GM19324 (cell line): ENCODE data around the gene STBD1.
"Not testable (repeated sequence)": the region's sequence is repeated elsewhere in the genome, so short reads cannot be mapped to it uniquely, and the experiment has no call there.

Source experiments
- ATAC-seq: cut with Tn5 transposase; IDR thresholded peaks from one replicate; pipeline ENCODE4 v1.9.1; 2021; ENCODE audit warnings: mild to moderate bottlenecking, moderate library complexity; ENCODE audit not compliant: unreplicated experiment, low FRiP score

Gene STBD1

DNA sequence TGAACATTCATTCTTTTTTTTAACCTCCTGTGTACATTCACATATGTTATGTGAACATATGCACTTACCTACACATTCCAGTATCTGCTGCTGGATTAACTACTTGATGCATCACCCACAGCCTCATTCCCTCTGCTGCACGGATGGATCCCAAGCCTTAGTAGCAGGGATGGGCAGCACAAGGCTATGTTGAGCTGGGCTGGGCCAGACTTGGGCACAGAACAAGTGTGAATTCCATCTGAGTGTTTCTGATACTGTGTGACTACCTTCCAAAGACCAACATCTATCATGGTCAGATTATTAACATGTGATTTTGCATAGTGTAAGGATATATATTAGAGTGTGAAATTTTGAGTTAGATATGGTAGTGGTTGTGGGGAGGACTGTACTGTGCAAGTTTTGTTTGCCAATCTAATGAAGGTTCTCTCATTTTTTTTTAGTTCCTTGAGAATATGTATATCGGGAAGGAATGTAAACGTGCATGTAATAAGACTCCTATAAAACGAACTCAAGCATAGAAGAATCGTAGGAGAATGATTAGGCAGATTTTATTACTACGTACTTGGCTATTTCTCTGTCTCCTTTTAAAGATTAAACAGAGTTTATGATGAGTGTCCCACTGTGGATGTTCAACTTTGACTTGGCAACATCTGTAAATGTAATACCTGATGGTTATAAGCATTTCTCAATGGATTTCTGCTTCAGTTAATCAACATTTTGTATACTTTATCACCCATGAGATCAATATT lies 23.4 kb upstream of the STBD1 start:
- no peak for ATAC-seq

DNA sequence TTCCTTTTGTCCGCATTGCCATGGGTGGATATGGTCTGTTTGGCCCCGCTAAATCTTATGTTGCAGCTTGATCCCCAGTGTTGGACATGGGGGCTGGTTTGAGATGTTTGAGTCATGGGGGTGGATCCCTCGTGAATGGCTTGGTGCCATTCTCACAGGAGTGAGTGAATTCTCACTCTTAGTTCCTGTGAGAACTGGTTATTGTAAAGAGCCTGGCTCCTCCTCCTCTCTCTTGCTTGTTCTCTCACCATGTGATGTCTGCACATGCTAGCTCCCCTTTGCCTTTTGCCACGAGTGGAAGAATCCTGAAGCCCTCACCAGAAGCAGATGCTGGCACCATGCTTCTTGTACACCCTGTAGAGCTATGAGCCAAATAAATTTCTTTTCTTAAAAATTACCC lies 22.6 kb upstream of the STBD1 start:
- ATAC-seq = no peak

DNA sequence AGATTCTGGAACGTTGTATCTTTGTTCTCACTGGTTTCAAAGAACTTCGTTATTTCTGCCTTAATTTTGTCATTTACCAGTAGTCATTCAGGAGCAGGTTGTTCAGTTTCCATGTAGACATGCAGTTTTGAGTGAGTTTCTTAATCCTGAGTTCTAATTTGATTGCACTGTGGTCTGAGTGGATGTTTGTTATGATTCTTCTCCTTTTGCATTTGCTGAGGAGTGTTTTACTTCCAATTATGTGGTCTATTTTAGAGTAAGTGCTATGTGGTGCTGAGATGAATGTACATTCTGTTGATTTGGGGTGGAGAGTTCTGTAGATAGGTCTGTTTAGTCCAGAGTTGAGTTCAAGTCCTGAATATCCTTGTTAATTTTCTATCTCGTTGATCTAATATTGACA lies 18.7 kb upstream of the STBD1 start:
- not testable (repeated sequence) for ATAC-seq

DNA sequence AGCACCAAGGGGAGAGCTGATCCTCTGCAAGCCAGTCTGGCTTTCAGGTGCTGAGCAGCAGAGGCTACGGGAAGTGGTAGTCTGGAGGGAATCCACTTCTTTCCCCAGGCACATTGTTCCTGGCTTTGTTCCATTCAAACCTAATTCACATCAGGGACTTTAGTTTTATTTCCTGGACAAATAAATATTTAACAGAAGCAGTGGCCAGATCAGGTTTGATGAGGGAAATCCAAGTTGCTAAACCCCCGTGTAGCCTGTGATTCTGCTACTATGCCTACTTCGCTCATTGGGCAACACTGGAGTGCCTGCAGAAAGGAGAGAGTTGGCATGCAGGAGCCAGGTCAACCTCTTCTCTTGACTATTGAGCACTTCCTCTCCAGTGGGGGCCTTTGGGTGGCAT lies 13.8 kb upstream of the STBD1 start:
- ATAC-seq = no peak

DNA sequence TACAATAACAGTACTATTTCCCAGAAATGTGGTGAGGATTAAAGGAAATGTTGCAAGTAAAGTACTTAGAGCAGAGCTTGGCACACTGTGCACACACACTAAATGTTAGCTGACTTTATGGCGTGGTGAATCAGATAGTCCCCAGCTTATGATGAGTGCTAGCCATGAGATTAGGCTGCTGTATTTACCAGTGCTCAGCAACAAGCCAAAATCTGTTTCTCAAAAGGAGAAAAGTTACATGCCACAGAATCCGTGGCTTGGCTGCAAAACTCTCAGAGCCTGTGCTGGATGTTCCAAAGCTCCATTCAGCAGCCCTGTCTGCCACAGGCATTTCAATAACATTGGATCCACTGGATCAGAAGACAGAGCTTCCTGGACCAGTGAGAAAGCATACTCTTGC lies 12.8 kb upstream of the STBD1 start:
- ATAC-seq = no peak

DNA sequence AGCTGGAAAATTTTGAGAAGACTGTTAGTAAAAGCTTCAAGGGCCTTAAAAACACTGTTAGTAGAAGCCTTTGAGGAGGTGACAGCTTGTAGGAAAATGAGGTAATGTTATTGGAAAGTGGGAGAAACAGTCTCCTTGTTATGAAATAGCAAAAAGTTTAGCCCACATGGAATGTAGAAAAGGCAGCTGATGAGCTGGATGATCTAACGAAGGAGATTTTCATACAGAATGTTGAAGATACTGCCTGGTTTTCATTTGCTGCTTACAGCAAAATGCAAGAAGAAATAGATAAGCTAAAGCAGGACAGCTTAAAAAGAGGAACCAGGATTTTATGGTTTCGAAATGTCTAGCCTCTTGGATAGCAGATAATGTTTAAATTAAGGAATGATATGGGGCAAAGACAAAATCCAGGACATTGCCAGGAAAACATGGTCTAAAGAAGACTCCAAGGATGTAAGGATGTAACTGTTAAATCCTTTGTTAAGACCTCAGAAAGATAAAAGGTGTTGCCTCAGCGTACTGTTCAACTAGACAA lies 10.2 kb upstream of the STBD1 start:
- ATAC-seq = no peak

DNA sequence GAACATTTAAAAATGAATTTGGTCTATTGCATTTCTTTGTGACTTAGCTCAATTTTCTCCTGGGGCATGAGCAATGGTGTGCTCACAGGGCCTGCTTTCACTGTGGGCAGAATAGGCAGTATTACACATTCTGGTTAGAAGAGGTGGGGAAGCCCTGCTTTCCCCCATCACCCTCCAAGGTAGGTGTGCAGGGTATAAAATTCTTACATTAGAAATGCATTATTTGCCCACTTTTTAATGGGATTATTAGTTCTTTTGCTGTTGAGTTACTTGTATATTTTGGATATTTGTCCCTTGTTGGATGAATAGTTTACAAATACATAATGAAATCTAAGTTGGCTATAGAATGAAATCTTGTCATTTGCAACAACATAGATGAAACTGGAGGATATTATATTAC lies 8.3 kb upstream of the STBD1 start:
- no peak for ATAC-seq

DNA sequence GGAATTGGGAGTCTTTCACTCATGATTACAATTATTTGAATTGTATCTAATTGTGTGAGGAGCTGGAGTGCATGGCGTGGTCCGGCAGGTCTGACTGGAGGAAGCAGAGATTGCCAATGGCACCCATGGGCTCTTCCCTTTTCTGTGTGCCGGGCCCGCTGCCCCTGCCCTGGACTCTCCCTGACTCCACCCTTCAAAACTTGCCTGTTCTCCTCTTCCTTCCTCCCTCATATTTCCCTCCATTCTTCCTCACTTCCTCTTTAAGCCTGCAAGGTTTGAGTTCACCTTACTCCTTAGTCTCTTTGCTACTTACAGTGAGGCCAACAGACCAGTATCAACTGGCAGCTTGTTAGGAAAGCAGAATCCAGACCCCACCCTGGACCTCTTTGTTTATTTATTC lies 6.5 kb upstream of the STBD1 start:
- ATAC-seq = no peak

DNA sequence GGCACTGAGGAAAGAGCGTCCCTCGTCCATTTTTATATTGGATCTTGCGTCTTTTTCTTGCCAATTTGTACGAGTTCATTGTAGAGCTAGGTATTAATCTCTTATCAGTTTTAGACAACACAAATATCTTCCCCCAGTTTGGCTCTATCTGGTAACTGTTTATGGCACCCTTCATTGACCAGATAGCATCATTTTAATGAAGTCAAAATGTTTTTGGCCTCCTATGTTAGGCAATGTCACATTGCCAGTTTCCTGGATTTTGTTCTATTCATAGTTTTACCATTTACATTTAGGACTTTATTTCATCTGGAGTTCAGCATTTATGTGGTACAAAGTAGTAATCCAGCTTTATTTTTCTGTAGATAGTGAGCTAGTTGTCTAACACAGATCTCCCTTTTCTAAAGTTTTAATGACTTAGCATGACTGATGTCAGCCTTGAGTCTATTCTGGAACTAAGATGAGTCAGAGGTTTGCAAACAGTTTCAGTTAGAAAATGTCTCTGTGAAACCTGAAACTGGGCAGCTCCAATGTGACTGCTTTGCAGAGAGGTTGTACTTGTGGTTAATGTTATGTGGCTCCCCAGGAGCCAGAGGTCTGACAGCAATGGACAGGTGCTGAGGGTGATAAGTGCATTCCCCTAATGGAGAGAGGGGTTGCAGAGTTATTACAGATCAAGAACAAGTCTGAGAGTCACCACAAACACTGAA lies 5.3 kb upstream of the STBD1 start:
- peak; percentile 100 for ATAC-seq

DNA sequence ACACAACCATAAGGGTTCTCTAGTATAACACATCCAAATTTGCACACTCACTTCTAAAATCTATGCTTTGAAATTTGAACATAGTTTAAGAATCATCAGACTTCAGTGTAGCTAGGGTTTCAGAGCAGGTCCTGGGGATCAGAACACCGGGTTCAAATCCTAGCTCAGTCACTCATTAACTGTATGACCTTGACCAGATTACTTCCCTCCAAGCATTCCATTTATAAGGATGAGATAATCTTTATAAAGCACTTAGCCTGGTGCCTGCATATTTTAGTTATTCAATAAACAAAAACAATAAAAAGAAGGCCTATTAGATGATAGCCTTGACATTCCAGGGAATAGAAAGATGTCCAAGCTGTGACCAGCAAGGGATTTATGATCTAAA lies 4.8 kb upstream of the STBD1 start:
- no peak for ATAC-seq

DNA sequence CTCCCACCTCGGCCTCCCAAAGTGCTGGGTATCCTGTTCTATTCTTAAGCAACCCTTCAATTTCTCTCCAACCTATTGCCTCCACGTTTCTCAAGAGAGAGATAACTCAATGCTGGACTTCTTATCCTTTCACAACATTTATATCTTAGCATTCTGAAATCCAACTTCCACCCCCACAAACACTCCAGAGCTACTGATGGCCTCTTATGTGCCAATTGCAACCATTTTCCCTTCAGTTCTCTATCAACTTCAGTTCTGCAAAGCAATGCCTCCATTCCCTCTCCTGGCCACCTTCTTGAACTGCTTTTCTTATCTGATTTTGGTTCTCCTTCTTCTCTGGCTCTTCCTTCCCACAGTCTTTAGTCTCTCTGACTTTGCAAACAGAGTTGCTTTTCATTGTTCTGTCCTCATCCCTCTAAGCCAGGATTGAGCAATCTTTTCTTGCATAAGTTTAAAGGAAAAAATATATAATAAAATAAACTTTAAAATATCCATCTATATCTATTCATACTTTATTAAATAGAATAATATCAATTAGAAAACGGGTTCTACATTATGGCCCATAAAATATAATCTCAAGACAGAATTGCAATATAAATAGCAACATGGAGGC lies 3.6 kb upstream of the STBD1 start:
- ATAC-seq = no peak

DNA sequence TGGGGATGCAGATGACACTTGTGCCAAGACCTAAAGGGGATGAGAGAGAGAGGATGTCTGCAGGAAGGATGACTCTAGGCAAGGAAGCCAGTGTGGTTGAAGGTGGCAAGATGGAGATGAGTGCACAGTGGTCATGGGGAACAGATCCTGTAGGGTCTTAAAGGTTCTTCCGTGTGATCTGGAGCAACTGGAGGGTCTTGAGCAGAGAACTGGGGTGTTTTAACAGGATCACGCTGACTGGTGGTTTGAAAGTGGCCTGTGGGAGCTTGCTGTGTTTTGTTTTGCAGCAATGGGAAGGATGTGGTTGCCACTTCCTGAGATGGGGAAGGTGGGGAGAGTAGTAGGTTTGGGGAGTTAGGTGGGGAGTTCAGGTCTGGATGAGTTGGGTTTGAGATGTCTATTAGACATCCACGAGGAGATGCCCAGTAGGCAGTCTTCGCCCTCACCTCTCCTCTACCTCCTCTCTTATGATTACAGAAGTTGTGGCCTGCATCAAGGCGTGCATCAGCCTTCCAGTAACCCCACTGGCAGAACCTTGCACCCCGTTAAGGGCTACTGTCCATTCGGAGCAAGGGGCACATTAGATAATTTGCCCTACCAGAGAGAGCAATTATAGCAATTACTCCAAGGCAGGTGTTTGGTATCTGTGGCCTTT lies 1.4 kb upstream of the STBD1 start:
- no peak for ATAC-seq

DNA sequence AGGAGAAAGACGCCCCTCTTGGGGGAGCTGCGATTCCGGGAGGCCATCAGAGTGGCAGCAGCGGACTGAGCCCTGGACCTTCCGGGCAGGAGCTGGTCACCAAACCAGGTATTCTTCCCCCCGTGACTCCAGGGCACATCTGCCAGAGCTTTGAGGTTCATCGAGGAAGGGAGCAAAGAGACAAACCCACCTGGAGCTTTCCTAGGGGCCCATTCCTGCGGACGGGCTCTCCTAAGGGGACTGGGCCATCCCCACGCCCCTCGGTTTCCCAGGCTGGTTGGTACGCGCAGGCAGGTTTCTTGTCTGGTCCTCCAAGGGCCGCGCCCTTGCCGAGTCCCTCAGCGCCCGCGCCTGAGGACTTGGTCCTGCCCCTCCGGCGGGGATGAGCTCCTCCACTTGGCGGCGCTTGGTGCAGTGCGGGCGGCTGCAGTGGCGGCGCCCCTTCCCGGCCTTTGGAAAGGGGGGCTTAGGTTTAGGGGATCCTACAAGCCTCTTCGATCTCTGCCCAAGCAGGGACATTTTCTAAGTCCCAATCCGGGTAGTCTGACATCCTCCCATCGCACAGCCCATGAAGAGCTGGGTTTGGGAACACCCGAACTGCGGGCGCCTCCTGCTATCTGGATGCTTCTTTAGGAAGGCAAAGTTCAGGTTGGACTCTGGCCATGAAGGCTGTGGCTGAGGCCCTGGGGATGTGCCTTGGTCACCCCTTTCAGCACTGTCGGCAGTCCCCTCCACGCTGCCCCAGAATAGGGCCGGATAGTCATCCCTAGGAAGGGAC lies 538 bp downstream of the STBD1 start:
- ATAC-seq = no peak

DNA sequence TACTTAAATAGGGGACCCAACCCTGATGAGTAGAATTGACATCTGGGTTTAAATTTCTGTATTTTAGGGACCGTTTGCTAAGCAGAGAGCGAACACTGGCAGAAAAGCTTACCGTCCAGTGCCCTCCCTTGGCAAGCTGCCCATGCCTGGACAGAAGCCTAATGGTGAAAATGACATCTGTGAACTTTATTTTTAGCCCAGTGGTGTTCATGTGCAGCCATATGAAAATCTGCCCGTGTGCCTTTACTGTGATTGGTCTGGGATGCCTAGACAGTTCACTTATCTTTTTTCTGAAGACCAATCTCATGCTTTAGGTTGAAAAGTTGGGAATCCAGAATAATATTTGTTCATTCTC lies 1.1 kb downstream of the STBD1 start:
- no peak for ATAC-seq

DNA sequence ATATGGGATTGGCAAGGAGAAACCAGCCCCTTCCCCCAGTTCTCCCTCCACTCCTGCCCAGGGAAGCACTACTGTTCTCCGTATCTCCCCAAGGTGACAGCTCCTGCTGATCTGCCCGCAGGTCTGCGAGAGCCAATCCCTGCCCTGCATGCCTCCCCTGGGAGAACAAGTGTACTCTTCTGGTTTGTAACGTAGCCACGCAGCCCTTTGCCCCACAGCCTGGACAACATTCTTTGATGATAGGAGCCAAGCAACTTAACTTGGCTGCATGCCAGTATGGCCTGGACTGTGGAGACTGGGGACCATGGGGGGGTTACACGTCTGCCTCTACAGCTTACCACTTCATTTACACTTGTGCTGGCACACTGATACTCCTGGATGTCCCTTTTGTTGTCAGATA lies 2.0 kb downstream of the STBD1 start:
- ATAC-seq = no peak

DNA sequence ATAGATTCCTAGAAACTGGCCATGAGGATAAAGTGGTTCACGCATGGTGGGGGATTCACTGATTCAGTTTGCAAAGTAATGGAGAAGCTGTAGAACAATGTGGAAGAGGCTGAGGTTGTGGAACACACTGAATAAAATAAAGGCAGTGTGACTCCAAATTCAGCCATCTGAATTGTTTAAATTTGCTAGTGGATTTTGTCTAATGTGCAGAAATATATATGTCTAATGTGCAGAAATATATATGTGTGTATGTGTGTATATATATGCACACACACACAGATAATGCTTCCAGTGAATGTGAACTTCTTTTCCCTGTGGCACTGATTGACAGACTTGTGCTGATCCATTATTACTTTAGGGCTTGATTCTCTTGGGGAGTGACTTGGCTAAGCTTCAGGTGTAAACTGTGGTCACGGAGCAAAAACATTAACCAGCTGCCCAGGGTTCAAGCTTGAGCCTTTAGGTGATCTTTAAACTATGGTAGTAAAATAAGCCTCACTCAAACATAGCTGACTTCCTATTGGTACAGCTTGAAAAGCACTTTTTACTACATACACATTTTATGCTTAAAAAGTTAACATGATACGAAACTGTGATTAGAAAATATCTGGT lies 3.5 kb downstream of the STBD1 start:
- ATAC-seq = no peak

DNA sequence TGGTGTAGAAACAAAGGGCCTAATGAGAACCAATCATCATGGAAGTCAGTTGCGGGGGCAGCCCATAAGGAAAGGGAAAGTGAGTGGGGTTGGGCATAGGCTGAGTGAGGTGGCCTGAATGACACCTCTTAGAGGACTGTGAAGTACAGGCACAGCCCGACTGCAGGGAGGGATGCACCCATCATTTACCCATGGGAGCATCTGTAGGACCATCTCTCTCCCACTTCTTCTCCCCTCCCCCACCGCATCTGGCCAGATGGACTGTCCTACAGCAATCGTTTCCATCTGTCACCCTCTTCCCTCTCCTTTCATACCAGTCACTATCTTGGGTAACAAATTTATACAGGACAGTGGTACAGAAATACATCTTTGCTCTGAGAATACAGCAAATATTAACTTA lies 4.2 kb downstream of the STBD1 start:
- ATAC-seq = no peak

DNA sequence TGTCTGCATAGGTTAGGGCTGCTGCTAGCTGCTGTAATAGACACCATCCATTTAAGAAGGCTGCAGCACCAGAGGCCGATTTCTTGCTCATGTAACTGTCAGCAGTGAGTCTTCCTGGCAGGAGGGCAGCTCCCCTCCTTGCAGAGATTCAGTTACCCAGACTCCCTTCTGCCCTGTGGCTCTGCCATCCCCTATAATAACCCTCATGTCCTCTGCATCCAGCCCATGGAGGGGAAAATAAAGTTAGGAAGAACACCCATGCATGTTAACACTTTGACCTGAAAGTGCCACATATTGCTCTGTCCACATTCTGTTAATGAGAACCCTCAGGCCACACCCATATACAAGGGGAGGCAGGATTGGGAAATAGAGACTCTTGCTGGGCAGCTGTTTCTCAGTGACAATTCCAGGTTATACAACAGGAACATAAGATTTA lies 5.4 kb downstream of the STBD1 start:
- no peak for ATAC-seq

DNA sequence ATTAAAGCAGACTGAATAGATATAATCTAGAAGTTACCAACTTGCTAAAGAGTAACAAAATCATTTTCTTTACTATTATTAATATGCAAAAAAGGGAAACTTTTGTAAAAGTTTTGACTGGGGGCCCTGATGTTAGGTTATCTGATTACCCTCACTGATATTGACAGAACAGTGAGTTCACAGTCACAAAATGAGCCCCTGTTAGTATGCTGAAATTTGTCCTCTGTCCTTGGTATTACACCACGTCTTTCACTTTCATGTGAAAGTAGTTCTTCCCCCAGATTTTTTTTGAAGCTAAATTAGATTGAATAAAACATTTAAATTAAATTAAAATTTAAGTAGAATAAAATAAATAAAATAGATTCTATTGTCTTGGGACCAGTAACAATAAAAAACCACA lies 5.9 kb downstream of the STBD1 start:
- no peak for ATAC-seq

DNA sequence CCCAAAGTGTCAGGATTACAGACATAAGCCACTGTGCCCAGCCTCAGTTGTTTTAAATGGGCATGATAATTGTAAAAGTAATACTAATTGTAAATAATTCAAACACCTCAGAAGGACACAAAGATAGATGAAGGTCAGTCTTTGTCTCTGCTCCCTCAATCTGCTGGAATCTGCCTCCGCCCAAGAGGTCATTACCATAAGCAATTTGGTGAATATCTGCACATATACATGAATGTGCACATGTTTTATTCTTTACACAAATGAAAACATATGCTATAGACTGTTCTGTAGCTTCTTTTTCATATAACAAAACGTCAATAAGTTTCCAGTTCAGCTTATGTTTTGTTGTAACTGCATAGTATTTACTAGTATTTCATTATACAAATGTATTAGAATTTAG lies 7.0 kb downstream of the STBD1 start:
- no peak for ATAC-seq
